ENCODE data around the gene CAT. TPM values are rescaled to one million over a fixed set of nuclear protein-coding genes. Genes with fewer than 3 reads are reported as not detected.

CAT gene
- total RNA-seq, 1 donor from 2014 or later, result 29.2 TPM

DNA sequence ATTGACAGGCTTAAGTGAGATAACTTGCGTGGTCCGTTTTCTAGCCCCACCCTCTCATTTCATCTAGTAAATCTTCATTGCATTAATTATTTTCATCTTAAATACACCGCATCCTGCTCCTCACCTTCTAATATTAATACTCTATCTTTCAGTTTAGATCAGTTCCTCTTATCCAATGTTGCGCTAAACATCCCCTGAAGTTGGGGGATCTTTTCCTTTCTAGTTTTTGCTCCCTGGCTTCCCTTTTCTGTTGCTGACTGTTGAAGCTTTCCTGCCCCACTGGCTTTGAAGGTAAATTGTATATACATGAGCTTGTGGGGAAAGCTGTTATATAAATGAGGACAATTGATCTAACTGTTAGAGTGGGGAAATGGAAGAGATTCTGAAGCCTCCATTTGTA lies 7.2 kb downstream of the CAT start:
- Mint-ChIP-seq H3K27ac (no peak overlapping the region), H3K36me3 (peaks cover 5% of the 10 kb centered on the region), H3K27me3 (ENCODE audit: low read depth) (no peaks in the 10 kb centered on the region), H3K9me3 (peaks cover 4% of the 10 kb centered on the region), H3K4me1 (no peaks in the 10 kb centered on the region), H3K4me3 (no peak overlapping the region)
- TF ChIP-seq, protein P1, sequence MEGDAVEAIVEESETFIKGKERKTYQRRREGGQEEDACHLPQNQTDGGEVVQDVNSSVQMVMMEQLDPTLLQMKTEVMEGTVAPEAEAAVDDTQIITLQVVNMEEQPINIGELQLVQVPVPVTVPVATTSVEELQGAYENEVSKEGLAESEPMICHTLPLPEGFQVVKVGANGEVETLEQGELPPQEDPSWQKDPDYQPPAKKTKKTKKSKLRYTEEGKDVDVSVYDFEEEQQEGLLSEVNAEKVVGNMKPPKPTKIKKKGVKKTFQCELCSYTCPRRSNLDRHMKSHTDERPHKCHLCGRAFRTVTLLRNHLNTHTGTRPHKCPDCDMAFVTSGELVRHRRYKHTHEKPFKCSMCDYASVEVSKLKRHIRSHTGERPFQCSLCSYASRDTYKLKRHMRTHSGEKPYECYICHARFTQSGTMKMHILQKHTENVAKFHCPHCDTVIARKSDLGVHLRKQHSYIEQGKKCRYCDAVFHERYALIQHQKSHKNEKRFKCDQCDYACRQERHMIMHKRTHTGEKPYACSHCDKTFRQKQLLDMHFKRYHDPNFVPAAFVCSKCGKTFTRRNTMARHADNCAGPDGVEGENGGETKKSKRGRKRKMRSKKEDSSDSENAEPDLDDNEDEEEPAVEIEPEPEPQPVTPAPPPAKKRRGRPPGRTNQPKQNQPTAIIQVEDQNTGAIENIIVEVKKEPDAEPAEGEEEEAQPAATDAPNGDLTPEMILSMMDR (IDR thresholded peaks at IDR 0.05; ENCODE audit: unreplicated experiment), result no peak
- DNase-seq (ENCODE audit: low spot score in 2 of 2, unreplicated experiment in 2 of 2), result no peak

DNA sequence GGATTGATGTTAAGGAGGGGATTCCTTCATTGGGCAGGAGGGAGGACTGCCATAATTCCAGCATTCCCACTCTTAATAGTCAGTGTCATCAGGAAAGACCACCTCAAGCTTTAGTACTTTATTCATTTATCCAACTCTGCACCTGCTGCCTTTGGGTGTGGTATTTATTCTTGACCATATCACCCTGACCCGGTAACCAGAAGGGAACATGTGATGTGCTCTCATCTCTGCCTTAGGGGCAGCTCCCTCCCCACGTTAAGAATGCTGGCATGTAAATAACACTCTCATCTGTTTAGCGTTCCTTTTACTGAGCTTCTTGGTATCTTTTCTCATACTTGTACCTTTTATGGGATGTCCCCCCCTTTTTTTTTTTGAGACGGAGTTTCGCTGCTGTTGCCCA lies 7.7 kb downstream of the CAT start:
- Mint-ChIP-seq H3K27me3 (ENCODE audit: low read depth) (no peaks in the 10 kb centered on the region), H3K27ac (no peak overlapping the region), H3K9me3 (peaks cover under 1% of the 10 kb centered on the region), H3K4me1 (no peaks in the 10 kb centered on the region), H3K4me3 (no peak overlapping the region), H3K36me3 (peaks cover 3% of the 10 kb centered on the region)
- TF ChIP-seq, protein P1 (IDR thresholded peaks at IDR 0.05; ENCODE audit: unreplicated experiment), result no peak
- DNase-seq (ENCODE audit: low spot score in 2 of 2, unreplicated experiment in 2 of 2), result no peak

DNA sequence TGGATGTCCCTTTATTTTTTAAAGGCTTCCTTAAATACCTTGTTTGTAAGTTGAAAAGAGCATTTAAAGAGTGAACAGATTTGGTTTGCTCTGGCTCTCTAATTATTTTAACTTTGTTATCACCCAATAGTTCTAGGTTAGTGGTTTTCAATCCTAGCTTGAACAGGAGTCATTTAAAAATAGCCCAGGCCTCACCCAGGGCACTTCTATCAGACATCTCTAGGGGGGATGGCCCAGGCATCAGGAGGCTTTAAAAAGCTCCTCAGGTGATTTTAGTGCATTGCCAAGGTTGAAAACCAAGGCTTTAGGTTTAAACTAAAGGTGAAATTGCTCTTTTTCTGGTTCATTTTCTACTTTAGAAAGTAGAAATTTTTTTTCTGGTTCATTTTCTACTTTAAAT lies 8.3 kb downstream of the CAT start:
- Mint-ChIP-seq H3K4me3 (no peak overlapping the region), H3K27me3 (ENCODE audit: low read depth) (no peaks in the 10 kb centered on the region), H3K27ac (no peak overlapping the region), H3K36me3 (peaks cover 7% of the 10 kb centered on the region), H3K9me3 (no peaks in the 10 kb centered on the region), H3K4me1 (no peaks in the 10 kb centered on the region)
- DNase-seq (ENCODE audit: low spot score in 2 of 2, unreplicated experiment in 2 of 2), result no peak
- TF ChIP-seq, protein P1 (IDR thresholded peaks at IDR 0.05; ENCODE audit: unreplicated experiment), result no peak

DNA sequence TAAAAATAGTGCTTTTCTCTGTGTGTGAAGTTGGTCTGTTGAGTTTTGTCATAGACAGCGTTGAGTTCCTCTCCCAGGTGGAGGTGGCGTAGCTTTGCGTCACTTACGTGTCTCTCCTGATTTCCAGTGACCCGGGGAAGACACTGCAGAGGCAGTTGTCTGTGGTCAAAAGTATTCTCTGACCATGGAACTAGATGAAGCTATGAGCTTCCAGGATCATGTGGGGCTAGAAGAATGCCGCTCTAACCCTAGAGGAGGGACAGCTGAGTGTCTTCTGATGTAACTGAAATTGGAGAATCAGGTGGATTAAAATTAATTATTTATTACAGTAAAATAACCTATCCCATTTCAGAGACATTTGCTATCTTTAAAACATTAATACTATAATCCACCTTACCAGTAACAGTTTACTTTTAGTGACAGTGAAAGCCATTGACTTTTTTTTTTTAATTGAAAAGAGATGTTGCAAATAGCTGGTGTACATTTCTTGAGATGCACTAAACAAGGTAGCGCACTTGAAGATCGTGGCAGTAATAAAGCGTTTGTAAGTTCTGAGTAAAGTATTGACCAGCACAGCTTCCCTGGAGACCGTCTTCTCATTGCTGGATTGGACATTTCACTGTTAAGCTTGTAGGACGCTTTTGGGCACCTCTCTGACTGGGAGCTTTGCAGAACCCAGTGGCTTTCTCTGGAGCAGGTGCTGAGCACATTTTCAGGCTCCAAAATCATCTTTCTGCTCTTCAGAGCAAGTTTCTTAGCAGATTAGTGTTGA lies 9.7 kb downstream of the CAT start:
- TF ChIP-seq, protein P1 (IDR thresholded peaks at IDR 0.05; ENCODE audit: unreplicated experiment), result no peak
- Mint-ChIP-seq H3K9me3 (no peaks in the 10 kb centered on the region), H3K27me3 (ENCODE audit: low read depth) (no peaks in the 10 kb centered on the region), H3K27ac (no peak overlapping the region), H3K4me3 (no peak overlapping the region), H3K36me3 (peaks cover 12% of the 10 kb centered on the region), H3K4me1 (no peaks in the 10 kb centered on the region)
- DNase-seq (ENCODE audit: low spot score in 2 of 2, unreplicated experiment in 2 of 2), result no peak

DNA sequence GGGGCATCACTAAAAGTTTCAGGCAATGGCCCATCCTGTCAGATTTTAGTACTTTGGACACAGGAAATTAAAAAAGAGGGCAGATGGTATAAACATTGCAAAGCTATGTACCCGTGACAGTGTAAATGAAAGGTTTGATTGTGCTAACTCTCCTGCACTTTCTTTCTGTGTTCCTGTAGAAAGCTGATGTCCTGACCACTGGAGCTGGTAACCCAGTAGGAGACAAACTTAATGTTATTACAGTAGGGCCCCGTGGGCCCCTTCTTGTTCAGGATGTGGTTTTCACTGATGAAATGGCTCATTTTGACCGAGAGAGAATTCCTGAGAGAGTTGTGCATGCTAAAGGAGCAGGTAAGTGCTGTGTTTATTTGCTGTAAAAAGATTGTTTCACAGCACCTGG lies 10.3 kb downstream of the CAT start:
- no peaks in the 10 kb centered on the region for H3K4me1 Mint-ChIP-seq
- no peaks in the 10 kb centered on the region for H3K27me3 Mint-ChIP-seq (ENCODE audit: low read depth)
- TF ChIP-seq, protein P1 (IDR thresholded peaks at IDR 0.05; ENCODE audit: unreplicated experiment), result no peak
- no peak for DNase-seq (ENCODE audit: low spot score in 2 of 2, unreplicated experiment in 2 of 2)
- no peak overlapping the region for H3K4me3 Mint-ChIP-seq
- H3K36me3 Mint-ChIP-seq, result peaks cover 12% of the 10 kb centered on the region
- no peak overlapping the region for H3K27ac Mint-ChIP-seq
- no peaks in the 10 kb centered on the region for H3K9me3 Mint-ChIP-seq
